RPMI8226 (cell line): ENCODE results near the gene PADI1.
"Not testable (repeated sequence)": the region's sequence is repeated elsewhere in the genome, so short reads cannot be mapped to it uniquely, and the experiment has no call there.

Experiments
- DNase-seq: peaks from one replicate; pipeline ENCODE4 v3.0.0-alpha.2; 2015

PADI1 gene

GRCh38 chr1:17218939-17219338 is 14.0 kb downstream of the PADI1 start:
- DNase-seq = peak; percentile 44

- DNase-seq = no peak
These were observed 15.4 kb downstream of the PADI1 start for GRCh38 chr1:17220287-17220686.

- DNase-seq = no peak
These were observed 17.6 kb downstream of the PADI1 start for GRCh38 chr1:17222557-17222956.

GRCh38 chr1:17224434-17224833 is 19.5 kb downstream of the PADI1 start:
- DNase-seq = no peak

GRCh38 chr1:17225140-17225539 is 20.2 kb downstream of the PADI1 start:
- no peak for DNase-seq

GRCh38 chr1:17227358-17227915 is 22.5 kb downstream of the PADI1 start:
- DNase-seq = no peak

GRCh38 chr1:17228619-17229018 is 23.7 kb downstream of the PADI1 start:
- DNase-seq = no peak

- DNase-seq = no peak
These were observed 24.5 kb downstream of the PADI1 start for GRCh38 chr1:17229379-17229778.

GRCh38 chr1:17230106-17230505 is 25.2 kb downstream of the PADI1 start:
- no peak for DNase-seq

GRCh38 chr1:17230671-17231310 is 25.9 kb downstream of the PADI1 start:
- no peak for DNase-seq

GRCh38 chr1:17232759-17233661 is 28.1 kb downstream of the PADI1 start:
- DNase-seq = peak; percentile 37

GRCh38 chr1:17233675-17234320 is 28.9 kb downstream of the PADI1 start:
- peak; percentile 87 for DNase-seq

- DNase-seq = no peak
These were observed 29.5 kb downstream of the PADI1 start for GRCh38 chr1:17234405-17234804.

- no peak for DNase-seq
These were observed 30.4 kb downstream of the PADI1 start for GRCh38 chr1:17235135-17235885.

- DNase-seq = peak; percentile 93
These were observed 32.0 kb downstream of the PADI1 start for GRCh38 chr1:17236779-17237560.

GRCh38 chr1:17237561-17237903 is 32.6 kb downstream of the PADI1 start:
- no peak for DNase-seq

GRCh38 chr1:17239420-17239819 is 34.5 kb downstream of the PADI1 start:
- peak; percentile 86 for DNase-seq

GRCh38 chr1:17241011-17241779 is 36.3 kb downstream of the PADI1 start:
- not testable (repeated sequence) for DNase-seq

- DNase-seq = not testable (repeated sequence)
These were observed 36.8 kb downstream of the PADI1 start for GRCh38 chr1:17241780-17242074.

- DNase-seq = no peak
These were observed 38.3 kb downstream of the PADI1 start for GRCh38 chr1:17243274-17243673.
